Activated CD4-positive, alpha-beta T cell treated with anti-CD3 and anti-CD28 coated beads for 1 hour (primary cell): ENCODE measurements around the gene CABCOCO1.

Experiments used
- DNase-seq: peaks from one replicate; pipeline ENCODE4 v3.0.0-alpha.2; 2020

CABCOCO1 gene

DNA sequence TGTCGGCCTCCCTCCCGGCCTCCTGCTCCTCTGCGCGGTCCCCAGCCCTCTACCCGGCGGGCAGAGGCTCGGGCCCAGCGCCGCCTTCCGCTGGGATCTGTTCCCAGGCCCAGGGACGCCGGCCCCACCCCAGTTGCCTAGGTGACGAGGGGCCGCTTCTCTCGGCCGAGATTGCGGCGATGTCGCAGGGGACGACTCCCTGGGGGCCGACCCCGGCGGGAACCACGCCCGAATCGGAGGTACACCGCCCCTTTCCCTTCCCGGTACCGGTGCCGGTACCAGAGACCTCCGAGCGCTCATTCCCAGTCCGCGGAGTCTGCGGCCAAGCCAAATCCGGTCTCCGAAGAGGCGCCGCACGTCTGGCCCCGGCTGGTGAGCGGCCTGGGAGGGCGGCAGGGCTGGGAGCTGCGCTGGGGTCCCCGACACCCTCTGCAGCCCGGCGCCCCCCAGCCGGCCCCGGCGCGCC, at the start of gene CABCOCO1:
Gene CABCOCO1, plus strand, starts transcription at position 136 of the 466 bp plus-strand sequence. Its CDS starts 44 bp downstream, at position 180.
- DNase-seq: no peak

DNA sequence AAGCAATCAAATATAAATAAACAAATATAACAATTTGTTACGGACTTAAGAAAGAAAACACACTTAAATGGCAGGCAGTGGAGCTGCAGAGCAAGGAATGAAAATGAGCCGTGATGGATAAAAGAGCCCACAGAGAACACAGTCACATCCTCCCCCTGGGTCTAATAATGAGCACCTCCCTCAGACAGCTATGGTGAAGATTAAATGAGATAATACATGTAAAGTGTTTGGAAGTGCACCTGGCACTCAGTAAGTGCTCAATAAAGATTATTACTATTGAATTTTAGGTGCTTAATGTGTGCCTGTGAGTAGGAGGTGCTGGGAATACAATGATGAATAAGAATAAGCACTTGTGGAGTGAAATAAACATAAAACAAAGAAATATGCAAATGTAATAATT, 49.1 kb upstream of the CABCOCO1 start:
- DNase-seq: no peak

DNA sequence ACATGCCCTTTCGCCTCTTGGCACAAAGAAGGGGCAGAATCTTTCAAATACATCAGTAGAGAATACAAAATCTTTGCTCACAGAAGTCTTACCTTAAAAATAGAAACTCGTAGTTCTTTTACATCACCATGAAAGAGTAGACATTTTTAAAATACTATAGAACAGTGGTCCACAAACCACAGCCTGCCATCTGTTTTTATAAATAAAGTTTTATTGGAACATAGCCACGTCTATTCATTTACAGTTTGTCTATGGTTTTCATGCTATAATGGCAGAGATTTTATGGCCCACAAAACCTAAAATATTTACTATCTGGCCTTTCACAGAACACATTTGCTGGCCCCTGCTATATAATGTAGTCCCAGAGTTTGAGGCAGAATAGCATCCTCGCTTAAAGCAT, 46.1 kb upstream of the CABCOCO1 start:
- DNase-seq: no peak

GRCh38 chr10:61617180-61617579, 45.5 kb upstream of the CABCOCO1 start:
- no peak for DNase-seq

DNA sequence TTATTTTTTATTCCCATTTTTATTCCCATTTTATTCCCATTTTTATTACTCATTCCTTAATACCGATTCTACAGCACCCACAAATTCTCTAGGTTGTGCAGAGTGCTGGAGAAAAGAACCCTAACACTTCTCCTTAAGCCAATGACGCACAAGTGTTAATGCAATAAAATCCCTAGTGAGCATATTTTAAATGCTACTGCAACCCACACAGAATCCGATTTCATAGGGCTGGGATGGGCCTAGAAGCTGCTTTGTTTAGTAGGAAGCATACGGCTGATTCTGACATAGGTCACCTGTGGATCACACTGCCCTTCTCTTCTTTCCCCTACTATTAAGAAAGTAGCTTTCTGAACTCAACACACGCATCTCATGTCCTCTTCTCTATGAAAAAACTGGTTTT, 45.1 kb upstream of the CABCOCO1 start:
- DNase-seq: no peak

DNA sequence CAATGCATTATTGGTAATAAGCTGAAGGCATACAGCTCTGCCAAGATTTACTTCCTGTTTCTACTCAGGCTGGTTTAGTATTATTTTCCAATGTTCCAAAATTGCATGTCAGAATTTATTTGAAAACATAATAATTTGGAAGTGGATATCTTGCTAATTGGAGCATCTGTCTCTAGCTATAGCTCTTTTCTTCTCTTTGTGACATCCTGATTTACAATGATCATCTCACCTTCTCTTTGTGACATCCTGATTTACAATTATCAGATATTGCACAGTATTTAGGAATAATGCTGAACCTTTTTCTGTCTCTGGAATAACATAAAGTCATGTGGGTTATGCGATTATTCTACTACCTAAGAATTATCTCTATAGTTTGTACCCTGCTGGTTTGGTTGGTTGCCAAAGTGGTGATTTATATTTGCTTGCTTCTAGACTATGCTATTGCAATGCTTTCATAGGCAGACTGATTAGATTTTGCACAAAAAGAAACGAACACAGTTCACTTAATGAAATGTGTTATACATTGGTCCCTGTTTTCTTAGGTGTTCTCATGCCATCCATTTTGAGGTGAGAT, 44.3 kb upstream of the CABCOCO1 start:
- no peak for DNase-seq

DNA sequence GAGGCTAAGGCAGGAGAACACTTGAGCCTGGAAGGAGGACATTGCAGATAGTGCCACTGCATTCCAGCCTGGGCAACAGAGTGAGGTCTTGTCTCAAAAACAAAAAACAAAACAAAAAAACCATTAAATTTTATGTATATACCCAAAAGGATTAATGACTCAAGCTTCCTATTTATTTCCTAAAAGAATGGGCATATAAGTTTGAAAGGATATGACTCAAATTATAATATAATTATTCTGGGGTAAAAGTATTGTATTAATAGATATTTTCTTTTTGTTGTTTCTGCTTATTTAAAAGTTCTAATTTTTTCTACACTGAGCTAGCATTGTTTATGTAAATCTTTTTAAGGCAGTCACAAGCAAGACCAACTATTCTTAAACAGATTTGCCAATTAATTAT, 42.2 kb upstream of the CABCOCO1 start:
- DNase-seq: no peak

- DNase-seq: no peak
Observed at GRCh38 chr10:61621605-61622051, 41.1 kb upstream of the CABCOCO1 start.

GRCh38 chr10:61623161-61623560, 39.6 kb upstream of the CABCOCO1 start:
- no peak for DNase-seq

DNA sequence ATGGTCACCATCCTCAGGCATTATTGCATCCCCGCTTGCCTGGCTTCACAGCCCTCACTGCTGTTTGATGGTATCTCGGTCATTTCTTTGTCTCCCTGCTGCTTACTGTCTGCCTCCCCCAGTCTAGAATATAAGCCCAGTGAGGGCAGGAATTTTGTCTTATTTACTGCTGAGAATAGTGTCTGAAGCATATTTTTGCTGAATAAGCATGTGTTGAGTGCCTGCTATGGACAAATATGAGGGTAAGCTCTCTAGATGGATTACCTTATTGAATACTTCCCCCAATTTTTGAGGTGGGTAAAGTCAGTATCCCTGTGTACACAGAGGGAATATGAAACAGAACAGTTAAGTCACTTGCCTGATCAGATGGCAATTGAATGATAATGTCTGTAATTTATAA, 36.5 kb upstream of the CABCOCO1 start:
- no peak for DNase-seq

DNA sequence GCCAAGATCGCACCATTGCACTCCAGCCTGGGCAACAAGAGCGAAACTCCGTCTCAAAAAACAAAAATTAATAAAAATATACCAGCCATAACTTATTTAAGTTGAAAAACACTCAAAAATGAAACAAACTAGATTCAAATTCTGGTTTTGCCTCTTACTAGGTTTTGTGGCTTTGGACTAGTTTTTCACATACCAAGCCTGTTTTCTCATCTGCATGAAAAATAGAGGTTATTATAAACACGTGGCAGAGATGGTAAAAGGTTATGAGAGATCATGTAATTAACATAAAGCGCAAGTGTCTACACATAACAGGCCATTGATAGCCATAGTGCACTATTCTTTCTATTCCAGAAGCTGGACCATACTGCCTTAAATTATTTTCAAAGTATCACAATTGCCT, 35.5 kb upstream of the CABCOCO1 start:
- no peak for DNase-seq

- no peak for DNase-seq
Observed at GRCh38 chr10:61628151-61628874, 34.4 kb upstream of the CABCOCO1 start.

DNA sequence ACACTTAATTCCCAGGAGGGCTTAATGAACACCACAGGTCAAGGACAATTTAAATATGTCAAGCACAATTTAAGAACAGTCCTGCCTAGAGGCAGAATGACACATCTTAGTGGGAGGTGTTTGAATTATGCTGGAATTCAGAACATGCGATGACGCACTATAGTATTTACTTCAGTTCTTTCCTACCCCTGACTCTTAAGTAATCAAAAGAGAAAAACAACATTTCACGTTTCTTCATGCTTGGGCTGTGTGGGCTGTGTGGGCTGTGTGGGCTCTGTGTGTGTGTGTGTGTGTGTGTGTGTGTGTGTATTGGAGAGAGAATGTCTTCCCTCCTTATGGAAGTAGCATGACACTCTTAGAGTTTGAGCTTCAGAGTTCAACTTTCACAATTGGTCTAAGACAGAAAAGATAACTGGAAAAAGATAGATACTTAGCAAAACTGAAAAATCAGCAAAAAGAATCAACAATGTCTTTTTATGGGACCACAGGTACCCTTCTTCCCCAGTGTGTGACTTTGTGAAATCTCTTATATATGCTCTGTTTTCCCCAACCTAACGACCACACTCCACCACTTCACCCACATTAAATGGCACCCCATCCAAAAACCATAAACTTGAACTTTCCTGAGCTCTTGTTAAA, 33.7 kb upstream of the CABCOCO1 start:
- DNase-seq: no peak

DNA sequence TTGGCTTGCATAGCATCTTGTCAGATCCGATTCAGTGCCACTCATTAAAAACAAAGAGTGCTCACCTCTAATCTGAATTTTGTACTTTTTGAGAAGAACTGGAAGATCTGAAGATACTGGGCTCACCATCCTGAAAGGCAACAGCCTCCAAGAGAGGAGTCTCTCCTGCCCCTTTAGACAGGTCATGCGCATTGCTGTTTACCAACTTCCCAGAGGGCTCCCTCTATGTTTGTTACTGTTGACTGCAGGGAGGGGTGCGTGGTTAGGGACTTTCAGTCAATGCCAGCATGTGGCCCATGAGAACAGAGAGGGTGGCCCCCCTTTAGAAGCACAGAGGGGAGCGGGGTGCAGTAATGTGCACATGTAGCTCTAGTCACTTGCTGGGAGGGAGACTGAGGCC, 33.2 kb upstream of the CABCOCO1 start:
- DNase-seq: no peak

- DNase-seq: no peak
Observed at GRCh38 chr10:61632057-61632670, 30.6 kb upstream of the CABCOCO1 start.

DNA sequence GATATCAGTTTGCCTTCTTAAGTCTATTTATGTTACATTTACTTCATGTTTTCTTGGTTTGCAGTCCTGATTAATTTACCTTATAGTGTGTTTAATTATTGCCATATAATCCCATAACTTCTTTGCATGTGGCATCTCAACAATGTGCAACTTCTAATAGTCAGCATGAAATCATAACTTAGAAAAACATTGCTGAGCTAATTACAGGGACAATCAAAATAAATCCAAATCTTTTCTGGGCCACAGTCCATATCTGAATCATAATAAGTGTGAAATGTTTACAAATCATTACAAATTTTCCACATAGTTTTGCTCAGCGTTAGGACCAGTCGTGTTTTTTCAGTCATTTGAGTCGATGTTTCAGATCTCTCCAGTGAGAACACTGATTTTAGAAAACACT, 29.1 kb upstream of the CABCOCO1 start:
- DNase-seq: no peak

- no peak for DNase-seq
Observed at GRCh38 chr10:61634746-61635145, 28.0 kb upstream of the CABCOCO1 start.

- DNase-seq: no peak
Observed at GRCh38 chr10:61635471-61635870, 27.3 kb upstream of the CABCOCO1 start.

- DNase-seq: no peak
Observed at GRCh38 chr10:61635932-61636331, 26.8 kb upstream of the CABCOCO1 start.

- no peak for DNase-seq
Observed at GRCh38 chr10:61639952-61640351, 22.8 kb upstream of the CABCOCO1 start.

DNA sequence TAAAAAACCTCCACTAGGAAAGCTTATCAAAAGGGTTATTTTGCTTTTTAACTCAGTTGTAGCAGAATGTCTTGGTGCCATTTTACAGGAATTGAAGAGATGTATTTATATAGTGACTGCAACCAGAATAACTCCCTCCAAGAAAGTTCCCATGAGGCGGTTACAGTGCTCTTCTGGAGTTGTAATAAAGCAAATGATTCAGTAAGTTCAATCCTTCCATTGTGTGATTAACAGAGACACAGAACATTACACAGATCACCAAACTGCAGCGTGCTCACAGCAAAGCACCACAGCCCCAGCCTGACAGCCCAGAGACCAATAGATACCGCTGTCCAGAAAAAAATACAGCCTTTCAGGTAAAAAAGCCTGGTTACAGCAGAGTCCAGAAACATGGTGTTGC, 21.9 kb upstream of the CABCOCO1 start:
- no peak for DNase-seq

DNA sequence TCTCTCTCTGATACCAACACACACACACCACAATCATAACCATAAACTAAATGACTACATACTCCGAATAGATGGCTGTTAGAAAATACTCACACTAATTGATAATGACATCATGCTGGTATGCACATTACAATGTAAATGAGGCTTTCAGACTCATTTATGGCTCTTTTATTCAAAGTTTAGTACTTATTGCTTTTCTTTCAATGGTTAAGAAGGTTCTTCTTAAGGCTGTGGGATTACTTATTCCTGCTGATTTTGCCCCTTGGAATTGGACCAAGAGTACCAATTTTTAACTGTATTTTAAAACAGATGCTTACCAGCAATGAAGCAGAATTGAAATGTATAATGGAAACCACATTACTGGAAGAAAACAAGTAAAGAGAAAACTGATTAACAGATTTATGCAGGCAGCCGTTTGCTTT, 20.6 kb upstream of the CABCOCO1 start:
- DNase-seq: no peak

DNA sequence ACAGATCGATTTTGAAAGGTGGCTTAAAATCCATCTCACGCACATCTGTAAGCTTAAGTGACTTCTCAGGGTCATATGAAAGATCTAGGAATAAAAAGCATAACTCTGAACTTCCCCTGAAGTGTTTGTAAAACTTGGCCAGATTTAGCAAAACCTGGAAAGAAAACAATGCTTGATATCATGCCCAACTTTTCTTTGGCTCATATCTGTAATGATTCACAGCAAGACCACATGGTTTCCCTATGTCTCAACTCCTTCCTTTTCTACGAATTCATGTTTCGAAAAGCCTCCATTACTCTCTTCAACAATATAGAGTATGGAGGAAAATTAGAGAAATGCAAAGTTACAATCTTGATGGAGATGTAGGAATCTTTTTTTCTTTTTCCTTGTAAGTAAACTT, 20.1 kb upstream of the CABCOCO1 start:
- DNase-seq: no peak

GRCh38 chr10:61643316-61643751, 19.4 kb upstream of the CABCOCO1 start:
- DNase-seq: no peak
